Measurements from ENCODE around the gene ELP4.

The ELP4 gene

DNA sequence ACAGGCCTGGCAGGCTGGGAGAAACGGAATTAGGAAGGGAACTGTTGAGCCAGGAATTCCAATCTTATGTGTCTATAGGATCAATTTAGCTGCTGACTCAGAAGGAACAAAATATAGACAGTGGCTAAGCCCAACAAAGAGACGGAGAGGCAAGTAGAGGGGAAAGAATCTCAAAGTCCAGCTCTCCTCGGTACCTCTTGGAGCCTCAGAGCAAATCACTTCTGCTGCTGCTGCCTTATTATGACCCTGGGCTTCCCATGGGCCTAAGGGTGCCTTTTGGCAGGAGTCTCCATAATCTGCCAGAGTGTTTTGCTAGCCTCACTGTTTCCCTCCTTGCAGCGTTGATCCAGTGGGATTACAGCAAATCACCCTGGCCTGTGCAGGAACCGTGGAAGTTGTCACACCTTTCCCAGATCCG lies 269.8 kb downstream of the ELP4 start:
- Mint-ChIP-seq H3K36me3 (ENCODE audit: low read depth) (no peaks in the 10 kb centered on the region), H3K27ac (peak overlapping the region; percentile 22), H3K27me3 (ENCODE audit: low read depth, poor library complexity) (no peaks in the 10 kb centered on the region), H3K4me1 (no peaks in the 10 kb centered on the region), H3K9me3 (peaks cover 4% of the 10 kb centered on the region), H3K4me3 (no peak overlapping the region)
- TF ChIP-seq, protein P1, sequence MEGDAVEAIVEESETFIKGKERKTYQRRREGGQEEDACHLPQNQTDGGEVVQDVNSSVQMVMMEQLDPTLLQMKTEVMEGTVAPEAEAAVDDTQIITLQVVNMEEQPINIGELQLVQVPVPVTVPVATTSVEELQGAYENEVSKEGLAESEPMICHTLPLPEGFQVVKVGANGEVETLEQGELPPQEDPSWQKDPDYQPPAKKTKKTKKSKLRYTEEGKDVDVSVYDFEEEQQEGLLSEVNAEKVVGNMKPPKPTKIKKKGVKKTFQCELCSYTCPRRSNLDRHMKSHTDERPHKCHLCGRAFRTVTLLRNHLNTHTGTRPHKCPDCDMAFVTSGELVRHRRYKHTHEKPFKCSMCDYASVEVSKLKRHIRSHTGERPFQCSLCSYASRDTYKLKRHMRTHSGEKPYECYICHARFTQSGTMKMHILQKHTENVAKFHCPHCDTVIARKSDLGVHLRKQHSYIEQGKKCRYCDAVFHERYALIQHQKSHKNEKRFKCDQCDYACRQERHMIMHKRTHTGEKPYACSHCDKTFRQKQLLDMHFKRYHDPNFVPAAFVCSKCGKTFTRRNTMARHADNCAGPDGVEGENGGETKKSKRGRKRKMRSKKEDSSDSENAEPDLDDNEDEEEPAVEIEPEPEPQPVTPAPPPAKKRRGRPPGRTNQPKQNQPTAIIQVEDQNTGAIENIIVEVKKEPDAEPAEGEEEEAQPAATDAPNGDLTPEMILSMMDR (IDR thresholded peaks at IDR 0.05), result no peak
- no peak for DNase-seq

GRCh38 chr11:31780078-31780477 lies 270.5 kb downstream of the ELP4 start:
- no peak for DNase-seq
- Mint-ChIP-seq H3K27ac (no peak overlapping the region), H3K4me3 (no peak overlapping the region), H3K9me3 (peaks cover 4% of the 10 kb centered on the region), H3K27me3 (ENCODE audit: low read depth, poor library complexity) (no peaks in the 10 kb centered on the region), H3K4me1 (no peaks in the 10 kb centered on the region), H3K36me3 (ENCODE audit: low read depth) (no peaks in the 10 kb centered on the region)
- TF ChIP-seq, protein P1 (IDR thresholded peaks at IDR 0.05), result no peak

GRCh38 chr11:31780480-31780971 lies 271.0 kb downstream of the ELP4 start:
- H3K9me3 Mint-ChIP-seq, result peaks cover 4% of the 10 kb centered on the region
- H3K27ac Mint-ChIP-seq, result no peak overlapping the region
- DNase-seq, result no peak
- no peaks in the 10 kb centered on the region for H3K27me3 Mint-ChIP-seq (ENCODE audit: low read depth, poor library complexity)
- TF ChIP-seq, protein P1 (IDR thresholded peaks at IDR 0.05), result no peak
- no peak overlapping the region for H3K4me3 Mint-ChIP-seq
- H3K36me3 Mint-ChIP-seq (ENCODE audit: low read depth), result no peaks in the 10 kb centered on the region
- no peaks in the 10 kb centered on the region for H3K4me1 Mint-ChIP-seq

DNA sequence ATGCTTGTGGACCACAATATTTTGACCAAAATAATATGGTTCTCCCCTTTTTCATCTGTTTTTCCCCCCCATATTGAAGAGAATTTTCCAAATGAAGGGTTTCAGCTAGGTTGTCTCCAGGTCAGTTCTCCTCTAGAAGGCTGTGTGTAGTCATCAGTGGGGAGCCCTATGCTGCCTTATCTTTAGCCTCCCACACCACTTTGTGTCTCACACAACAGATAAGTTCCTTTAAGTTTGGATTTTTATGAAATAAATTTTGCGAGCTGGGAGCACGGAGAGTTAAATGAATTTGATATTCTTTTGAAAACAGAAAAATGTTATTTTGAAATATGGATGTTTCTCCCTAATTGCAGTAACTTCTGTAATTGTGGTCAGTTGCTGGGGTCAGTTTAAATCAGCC lies 272.7 kb downstream of the ELP4 start:
- Mint-ChIP-seq H3K27ac (no peak overlapping the region), H3K27me3 (ENCODE audit: low read depth, poor library complexity) (no peaks in the 10 kb centered on the region), H3K4me1 (peaks cover 3% of the 10 kb centered on the region), H3K9me3 (peaks cover 4% of the 10 kb centered on the region), H3K36me3 (ENCODE audit: low read depth) (no peaks in the 10 kb centered on the region), H3K4me3 (no peak overlapping the region)
- TF ChIP-seq, protein P1 (IDR thresholded peaks at IDR 0.05), result no peak
- DNase-seq, result no peak

- Mint-ChIP-seq H3K9me3 (no peaks in the 10 kb centered on the region), H3K36me3 (ENCODE audit: low read depth) (no peaks in the 10 kb centered on the region), H3K27ac (no peak overlapping the region), H3K4me1 (peaks cover 8% of the 10 kb centered on the region), H3K4me3 (no peak overlapping the region), H3K27me3 (ENCODE audit: low read depth, poor library complexity) (no peaks in the 10 kb centered on the region)
- TF ChIP-seq, protein P1 (IDR thresholded peaks at IDR 0.05), result no peak
- no peak for DNase-seq
Observed at GRCh38 chr11:31783252-31783651, 273.7 kb downstream of the ELP4 start.

DNA sequence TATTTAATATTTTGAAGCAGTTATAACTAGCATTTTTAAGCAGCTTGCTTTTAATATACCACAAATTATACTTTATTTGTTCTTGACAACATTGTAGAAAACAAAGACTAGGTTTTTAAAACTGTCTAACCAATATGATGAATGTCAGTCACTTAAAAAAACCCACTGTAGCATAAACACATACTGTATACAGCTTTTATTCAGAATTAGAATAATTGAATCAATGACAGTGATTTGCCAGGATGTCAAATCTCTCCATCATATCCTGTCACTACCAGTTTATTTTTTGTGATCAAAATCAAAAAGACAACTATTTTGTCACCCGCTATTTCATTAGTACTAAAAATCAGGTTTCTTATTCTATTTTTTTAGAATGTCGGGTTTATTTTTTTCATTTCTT lies 275.0 kb downstream of the ELP4 start:
- H3K4me1 Mint-ChIP-seq, result peaks cover 8% of the 10 kb centered on the region
- H3K36me3 Mint-ChIP-seq (ENCODE audit: low read depth), result no peaks in the 10 kb centered on the region
- TF ChIP-seq, protein P1 (IDR thresholded peaks at IDR 0.05), result no peak
- no peaks in the 10 kb centered on the region for H3K9me3 Mint-ChIP-seq
- DNase-seq, result no peak
- no peak overlapping the region for H3K4me3 Mint-ChIP-seq
- H3K27ac Mint-ChIP-seq, result no peak overlapping the region
- H3K27me3 Mint-ChIP-seq (ENCODE audit: low read depth, poor library complexity), result no peaks in the 10 kb centered on the region
